HCT116 (cell line): ENCODE results near the gene ZNF264.

ENCODE experiments used
- CEBPB ChIP-seq: IDR thresholded peaks from 2 replicates; pipeline ENCODE4 v1.6.1; 2012; ENCODE audit warnings: low read depth
- EGR1 ChIP-seq: IDR thresholded peaks from 2 replicates; pipeline ENCODE4 v1.6.1; 2012; ENCODE audit warnings: low read depth
- ELF1 ChIP-seq: IDR thresholded peaks from 2 replicates; pipeline ENCODE4 v1.6.1; 2012; ENCODE audit warnings: low read depth, borderline replicate concordance
- EZH2 ChIP-seq: fragments of 200-600 bp; sonication (generic); IDR thresholded peaks from 2 replicates; pipeline ENCODE4 v1.6.1; 2017; ENCODE audit warnings: antibody characterized with exemption, mixed run types
- EZH2phosphoT487 ChIP-seq: fragments of 200-600 bp; IDR thresholded peaks from 2 replicates; pipeline ENCODE4 v1.6.1; 2018; ENCODE audit warnings: antibody characterized with exemption, borderline replicate concordance
- FOSL1 ChIP-seq: IDR thresholded peaks from 2 replicates; pipeline ENCODE4 v1.6.1; 2012; ENCODE audit warnings: low read depth
- MAX ChIP-seq: IDR thresholded peaks from 2 replicates; pipeline ENCODE4 v1.6.1; 2012
- POLR2A ChIP-seq: IDR thresholded peaks from 2 replicates; pipeline ENCODE4 v1.7.0; 2011; ENCODE audit warnings: borderline replicate concordance; ENCODE audit not compliant: insufficient read depth, insufficient read length; ENCODE audit errors: extremely low read depth
- RAD21 ChIP-seq: IDR thresholded peaks from 2 replicates; pipeline ENCODE4 v1.6.1; 2012; ENCODE audit warnings: low read depth, mild to moderate bottlenecking
- SIN3A ChIP-seq: IDR thresholded peaks from 2 replicates; pipeline ENCODE4 v1.6.1; 2012; ENCODE audit warnings: low read depth
- SP1 ChIP-seq: IDR thresholded peaks from 2 replicates; pipeline ENCODE4 v1.6.1; 2012; ENCODE audit warnings: low read depth
- YY1 ChIP-seq: IDR thresholded peaks from 2 replicates; pipeline ENCODE4 v1.6.1; 2011; ENCODE audit warnings: low read length, low read depth, moderate library complexity, mild to moderate bottlenecking; ENCODE audit not compliant: insufficient replicate concordance; ENCODE audit errors: extremely low read depth
- TF ChIP-seq, protein P1 (sequence below), 3 experiments: fragments of 200-600 bp in 1 of 3; sonication (generic) in 1 of 3; IDR thresholded peaks in 2 of 3; conservative IDR thresholded peaks in 1 of 3; 2 replicates each; pipeline ENCODE4 v1.5.1; 2012 to 2017; ENCODE audit warnings: low read depth in 2 of 3, low read length in 2 of 3, antibody characterized with exemption in 1 of 3, borderline replicate concordance in 1 of 3, control low read depth in 1 of 3, mild to moderate bottlenecking in 1 of 3, mixed read lengths in 1 of 3, mixed run types in 1 of 3, moderate library complexity in 1 of 3; ENCODE audit not compliant: insufficient read depth in 1 of 3

- no peak for TF ChIP-seq EZH2
- TF ChIP-seq, protein P1, sequence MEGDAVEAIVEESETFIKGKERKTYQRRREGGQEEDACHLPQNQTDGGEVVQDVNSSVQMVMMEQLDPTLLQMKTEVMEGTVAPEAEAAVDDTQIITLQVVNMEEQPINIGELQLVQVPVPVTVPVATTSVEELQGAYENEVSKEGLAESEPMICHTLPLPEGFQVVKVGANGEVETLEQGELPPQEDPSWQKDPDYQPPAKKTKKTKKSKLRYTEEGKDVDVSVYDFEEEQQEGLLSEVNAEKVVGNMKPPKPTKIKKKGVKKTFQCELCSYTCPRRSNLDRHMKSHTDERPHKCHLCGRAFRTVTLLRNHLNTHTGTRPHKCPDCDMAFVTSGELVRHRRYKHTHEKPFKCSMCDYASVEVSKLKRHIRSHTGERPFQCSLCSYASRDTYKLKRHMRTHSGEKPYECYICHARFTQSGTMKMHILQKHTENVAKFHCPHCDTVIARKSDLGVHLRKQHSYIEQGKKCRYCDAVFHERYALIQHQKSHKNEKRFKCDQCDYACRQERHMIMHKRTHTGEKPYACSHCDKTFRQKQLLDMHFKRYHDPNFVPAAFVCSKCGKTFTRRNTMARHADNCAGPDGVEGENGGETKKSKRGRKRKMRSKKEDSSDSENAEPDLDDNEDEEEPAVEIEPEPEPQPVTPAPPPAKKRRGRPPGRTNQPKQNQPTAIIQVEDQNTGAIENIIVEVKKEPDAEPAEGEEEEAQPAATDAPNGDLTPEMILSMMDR (IDR thresholded peaks at IDR 0.05 in 2 of 3, conservative IDR thresholded peaks at IDR 0.05 in 1 of 3; ENCODE audit: borderline replicate concordance in 1 of 3, insufficient read depth in 1 of 3, low read depth in 2 of 3, low read length in 2 of 3): no peak
- TF ChIP-seq SIN3A: no peak
- no peak for TF ChIP-seq POLR2A
- TF ChIP-seq MAX: no peak
- no peak for TF ChIP-seq SP1
- no peak for TF ChIP-seq CEBPB
- TF ChIP-seq EZH2phosphoT487: no peak
- no peak for TF ChIP-seq RAD21
- TF ChIP-seq YY1: no peak
- TF ChIP-seq EGR1: no peak
- no peak for TF ChIP-seq FOSL1
- no peak for TF ChIP-seq ELF1
Measured at GRCh38 chr19:57271280-57271679, 80.0 kb downstream of the ZNF264 start.
